ENCODE measurements around the gene XYLT1. TPM values are rescaled to one million over a fixed set of nuclear protein-coding genes. Genes with fewer than 3 reads are reported as not detected.
A peak's percentile ranks its signal among the peaks of the same experiment; 100 is the strongest.

XYLT1 gene
- total and polyA plus RNA-seq, 9 of the 15 experiments (the other 6 are each of a cell fraction or from before 2014, with no cell fraction given): 0.03 to 0.09 (median 0.08) TPM; not detected in 6

DNA sequence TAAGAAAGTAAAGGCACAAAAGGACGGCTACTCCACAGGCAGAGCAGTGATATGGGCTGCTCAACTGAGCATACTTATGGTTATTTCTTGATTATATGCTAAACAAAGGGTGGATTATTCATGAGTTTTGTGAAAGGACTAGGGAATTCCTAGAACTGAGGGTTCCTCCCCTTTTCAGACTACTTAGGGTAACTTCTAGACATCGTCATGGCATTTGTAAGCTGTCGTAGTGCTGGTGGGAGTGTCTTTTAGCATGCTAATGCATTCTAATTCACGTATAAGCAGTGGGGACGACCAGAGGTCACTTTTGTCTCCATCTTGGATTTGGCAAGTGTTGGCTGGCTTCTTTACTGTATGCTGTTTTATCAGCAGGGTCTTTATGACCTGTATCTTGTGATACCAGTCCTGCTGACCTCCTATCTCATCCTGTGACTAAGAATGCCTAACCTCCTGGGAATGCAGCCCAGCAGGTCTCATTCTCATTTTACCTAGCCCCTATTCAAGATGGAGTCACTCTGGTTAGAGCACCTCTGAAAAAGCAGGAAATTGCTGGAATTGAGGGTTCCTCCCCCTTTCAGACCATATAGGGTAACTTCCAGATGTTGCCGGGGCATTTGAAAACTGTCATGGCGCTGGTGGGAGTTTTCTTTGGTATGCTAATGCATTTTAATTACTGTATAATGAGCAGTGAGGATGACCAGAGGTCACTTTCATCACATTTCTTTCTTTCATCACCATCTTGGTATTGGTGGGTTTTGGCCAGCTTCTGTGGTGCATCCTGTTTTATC, 388.5 kb downstream of the XYLT1 start (continued):
- TF ChIP-seq, protein P1, sequence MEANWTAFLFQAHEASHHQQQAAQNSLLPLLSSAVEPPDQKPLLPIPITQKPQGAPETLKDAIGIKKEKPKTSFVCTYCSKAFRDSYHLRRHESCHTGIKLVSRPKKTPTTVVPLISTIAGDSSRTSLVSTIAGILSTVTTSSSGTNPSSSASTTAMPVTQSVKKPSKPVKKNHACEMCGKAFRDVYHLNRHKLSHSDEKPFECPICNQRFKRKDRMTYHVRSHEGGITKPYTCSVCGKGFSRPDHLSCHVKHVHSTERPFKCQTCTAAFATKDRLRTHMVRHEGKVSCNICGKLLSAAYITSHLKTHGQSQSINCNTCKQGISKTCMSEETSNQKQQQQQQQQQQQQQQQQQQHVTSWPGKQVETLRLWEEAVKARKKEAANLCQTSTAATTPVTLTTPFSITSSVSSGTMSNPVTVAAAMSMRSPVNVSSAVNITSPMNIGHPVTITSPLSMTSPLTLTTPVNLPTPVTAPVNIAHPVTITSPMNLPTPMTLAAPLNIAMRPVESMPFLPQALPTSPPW (CRISPR knock-in tag; IDR thresholded peaks at IDR 0.05): peak; percentile 44
- TF ChIP-seq BACH1 (tag; IDR thresholded peaks at IDR 0.05) (peak; percentile 90), SNRNP70 (optimal IDR thresholded peaks at IDR 0.05; ENCODE audit: low read depth, low read length) (no peak), JUNB (CRISPR knock-in tag; conservative IDR thresholded peaks at IDR 0.05) (no peak), FUS (optimal IDR thresholded peaks at IDR 0.05; ENCODE audit: low read depth, low read length) (no peak), ZNF589 (CRISPR knock-in tag; IDR thresholded peaks at IDR 0.05; ENCODE audit: low read depth) (peak; percentile 98), ZKSCAN8 (CRISPR knock-in tag; IDR thresholded peaks at IDR 0.05) (peak; percentile 95), ILK (tag; IDR thresholded peaks at IDR 0.05; ENCODE audit: borderline replicate concordance, low read depth) (peak; percentile 84), ZNF79 (CRISPR knock-in tag; IDR thresholded peaks at IDR 0.05; ENCODE audit: low read depth) (peak; percentile 73; the same call in 1 of the 2 replicates), ZNF175 (CRISPR knock-in tag; IDR thresholded peaks at IDR 0.05; ENCODE audit: low read depth) (peak; percentile 98)
- TF ChIP-seq, protein P2, sequence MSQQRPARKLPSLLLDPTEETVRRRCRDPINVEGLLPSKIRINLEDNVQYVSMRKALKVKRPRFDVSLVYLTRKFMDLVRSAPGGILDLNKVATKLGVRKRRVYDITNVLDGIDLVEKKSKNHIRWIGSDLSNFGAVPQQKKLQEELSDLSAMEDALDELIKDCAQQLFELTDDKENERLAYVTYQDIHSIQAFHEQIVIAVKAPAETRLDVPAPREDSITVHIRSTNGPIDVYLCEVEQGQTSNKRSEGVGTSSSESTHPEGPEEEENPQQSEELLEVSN (IDR thresholded peaks at IDR 0.05; ENCODE audit: borderline replicate concordance in 1 of 2, extremely low read depth in 1 of 2, insufficient read depth in 1 of 2, insufficient read length in 1 of 2, low read depth in 1 of 2, low read length in 1 of 2, poor library complexity in 1 of 2, severe bottlenecking in 1 of 2): no peak
- TF ChIP-seq, protein P3, sequence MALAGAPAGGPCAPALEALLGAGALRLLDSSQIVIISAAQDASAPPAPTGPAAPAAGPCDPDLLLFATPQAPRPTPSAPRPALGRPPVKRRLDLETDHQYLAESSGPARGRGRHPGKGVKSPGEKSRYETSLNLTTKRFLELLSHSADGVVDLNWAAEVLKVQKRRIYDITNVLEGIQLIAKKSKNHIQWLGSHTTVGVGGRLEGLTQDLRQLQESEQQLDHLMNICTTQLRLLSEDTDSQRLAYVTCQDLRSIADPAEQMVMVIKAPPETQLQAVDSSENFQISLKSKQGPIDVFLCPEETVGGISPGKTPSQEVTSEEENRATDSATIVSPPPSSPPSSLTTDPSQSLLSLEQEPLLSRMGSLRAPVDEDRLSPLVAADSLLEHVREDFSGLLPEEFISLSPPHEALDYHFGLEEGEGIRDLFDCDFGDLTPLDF (CRISPR knock-in tag; IDR thresholded peaks at IDR 0.05): no peak
- TF ChIP-seq, protein P4, sequence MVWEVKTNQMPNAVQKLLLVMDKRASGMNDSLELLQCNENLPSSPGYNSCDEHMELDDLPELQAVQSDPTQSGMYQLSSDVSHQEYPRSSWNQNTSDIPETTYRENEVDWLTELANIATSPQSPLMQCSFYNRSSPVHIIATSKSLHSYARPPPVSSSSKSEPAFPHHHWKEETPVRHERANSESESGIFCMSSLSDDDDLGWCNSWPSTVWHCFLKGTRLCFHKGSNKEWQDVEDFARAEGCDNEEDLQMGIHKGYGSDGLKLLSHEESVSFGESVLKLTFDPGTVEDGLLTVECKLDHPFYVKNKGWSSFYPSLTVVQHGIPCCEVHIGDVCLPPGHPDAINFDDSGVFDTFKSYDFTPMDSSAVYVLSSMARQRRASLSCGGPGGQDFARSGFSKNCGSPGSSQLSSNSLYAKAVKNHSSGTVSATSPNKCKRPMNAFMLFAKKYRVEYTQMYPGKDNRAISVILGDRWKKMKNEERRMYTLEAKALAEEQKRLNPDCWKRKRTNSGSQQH (CRISPR knock-in tag; IDR thresholded peaks at IDR 0.05): peak; percentile 83; the same call in 1 of the 2 replicates
- TF ChIP-seq, protein P5, sequence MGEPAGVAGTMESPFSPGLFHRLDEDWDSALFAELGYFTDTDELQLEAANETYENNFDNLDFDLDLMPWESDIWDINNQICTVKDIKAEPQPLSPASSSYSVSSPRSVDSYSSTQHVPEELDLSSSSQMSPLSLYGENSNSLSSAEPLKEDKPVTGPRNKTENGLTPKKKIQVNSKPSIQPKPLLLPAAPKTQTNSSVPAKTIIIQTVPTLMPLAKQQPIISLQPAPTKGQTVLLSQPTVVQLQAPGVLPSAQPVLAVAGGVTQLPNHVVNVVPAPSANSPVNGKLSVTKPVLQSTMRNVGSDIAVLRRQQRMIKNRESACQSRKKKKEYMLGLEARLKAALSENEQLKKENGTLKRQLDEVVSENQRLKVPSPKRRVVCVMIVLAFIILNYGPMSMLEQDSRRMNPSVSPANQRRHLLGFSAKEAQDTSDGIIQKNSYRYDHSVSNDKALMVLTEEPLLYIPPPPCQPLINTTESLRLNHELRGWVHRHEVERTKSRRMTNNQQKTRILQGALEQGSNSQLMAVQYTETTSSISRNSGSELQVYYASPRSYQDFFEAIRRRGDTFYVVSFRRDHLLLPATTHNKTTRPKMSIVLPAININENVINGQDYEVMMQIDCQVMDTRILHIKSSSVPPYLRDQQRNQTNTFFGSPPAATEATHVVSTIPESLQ (CRISPR knock-in tag; IDR thresholded peaks at IDR 0.05): no peak
- TF ChIP-seq, protein P6, sequence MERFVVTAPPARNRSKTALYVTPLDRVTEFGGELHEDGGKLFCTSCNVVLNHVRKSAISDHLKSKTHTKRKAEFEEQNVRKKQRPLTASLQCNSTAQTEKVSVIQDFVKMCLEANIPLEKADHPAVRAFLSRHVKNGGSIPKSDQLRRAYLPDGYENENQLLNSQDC (CRISPR knock-in tag; IDR thresholded peaks at IDR 0.05): no peak
- TF ChIP-seq, protein P7, sequence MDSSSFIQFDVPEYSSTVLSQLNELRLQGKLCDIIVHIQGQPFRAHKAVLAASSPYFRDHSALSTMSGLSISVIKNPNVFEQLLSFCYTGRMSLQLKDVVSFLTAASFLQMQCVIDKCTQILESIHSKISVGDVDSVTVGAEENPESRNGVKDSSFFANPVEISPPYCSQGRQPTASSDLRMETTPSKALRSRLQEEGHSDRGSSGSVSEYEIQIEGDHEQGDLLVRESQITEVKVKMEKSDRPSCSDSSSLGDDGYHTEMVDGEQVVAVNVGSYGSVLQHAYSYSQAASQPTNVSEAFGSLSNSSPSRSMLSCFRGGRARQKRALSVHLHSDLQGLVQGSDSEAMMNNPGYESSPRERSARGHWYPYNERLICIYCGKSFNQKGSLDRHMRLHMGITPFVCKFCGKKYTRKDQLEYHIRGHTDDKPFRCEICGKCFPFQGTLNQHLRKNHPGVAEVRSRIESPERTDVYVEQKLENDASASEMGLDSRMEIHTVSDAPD (CRISPR knock-in tag; IDR thresholded peaks at IDR 0.05): no peak

Measured in K562 (cell line).